ENCODE data around the gene ROPN1B. TPM values are rescaled to one million over a fixed set of nuclear protein-coding genes. Genes with fewer than 3 reads are reported as not detected.
"Not testable (repeated sequence)": the region's sequence is repeated elsewhere in the genome, so short reads cannot be mapped to it uniquely, and the experiment has no call there.

ROPN1B gene
- total RNA-seq, 1 donor from 2014 or later, result not detected

GRCh38 chr3:125960456-125961288 is 8.3 kb upstream of the ROPN1B start:
- TF ChIP-seq CTCF (IDR thresholded peaks at IDR 0.05; ENCODE audit: unreplicated experiment), result no peak
- peaks cover 9% of the 10 kb centered on the region for H3K27me3 Mint-ChIP-seq (ENCODE audit: unreplicated experiment)
- H3K4me1 Mint-ChIP-seq (ENCODE audit: unreplicated experiment), result no peaks in the 10 kb centered on the region
- no peaks in the 10 kb centered on the region for H3K9me3 Mint-ChIP-seq (ENCODE audit: unreplicated experiment)
- H3K36me3 Mint-ChIP-seq (ENCODE audit: low read depth, unreplicated experiment), result no peaks in the 10 kb centered on the region
- no peak overlapping the region for H3K4me3 Mint-ChIP-seq (ENCODE audit: unreplicated experiment)
- no peak overlapping the region for H3K27ac Mint-ChIP-seq (ENCODE audit: unreplicated experiment)
- DNase-seq (ENCODE audit: low spot score), result no peak

GRCh38 chr3:125961289-125961589 is 7.7 kb upstream of the ROPN1B start:
- Mint-ChIP-seq H3K27ac (ENCODE audit: unreplicated experiment) (no peak overlapping the region), H3K9me3 (ENCODE audit: unreplicated experiment) (no peaks in the 10 kb centered on the region), H3K4me1 (ENCODE audit: unreplicated experiment) (no peaks in the 10 kb centered on the region), H3K36me3 (ENCODE audit: low read depth, unreplicated experiment) (no peaks in the 10 kb centered on the region), H3K4me3 (ENCODE audit: unreplicated experiment) (no peak overlapping the region), H3K27me3 (ENCODE audit: unreplicated experiment) (peaks cover 9% of the 10 kb centered on the region)
- TF ChIP-seq CTCF (IDR thresholded peaks at IDR 0.05; ENCODE audit: unreplicated experiment), result no peak
- no peak for DNase-seq (ENCODE audit: low spot score)

- H3K36me3 Mint-ChIP-seq (ENCODE audit: low read depth, unreplicated experiment); H3K27me3 Mint-ChIP-seq (ENCODE audit: unreplicated experiment); H3K4me3 Mint-ChIP-seq (ENCODE audit: unreplicated experiment); H3K4me1 Mint-ChIP-seq (ENCODE audit: unreplicated experiment); DNase-seq (ENCODE audit: low spot score); H3K9me3 Mint-ChIP-seq (ENCODE audit: unreplicated experiment); H3K27ac Mint-ChIP-seq (ENCODE audit: unreplicated experiment): not testable (repeated sequence)
Measured at GRCh38 chr3:125963834-125964233, 5.1 kb upstream of the ROPN1B start.

GRCh38 chr3:125965505-125965904 is 3.5 kb upstream of the ROPN1B start:
- Mint-ChIP-seq H3K9me3 (ENCODE audit: unreplicated experiment) (no peaks in the 10 kb centered on the region), H3K4me3 (ENCODE audit: unreplicated experiment) (no peak overlapping the region), H3K36me3 (ENCODE audit: low read depth, unreplicated experiment) (no peaks in the 10 kb centered on the region), H3K4me1 (ENCODE audit: unreplicated experiment) (no peaks in the 10 kb centered on the region), H3K27me3 (ENCODE audit: unreplicated experiment) (peaks cover 1% of the 10 kb centered on the region), H3K27ac (ENCODE audit: unreplicated experiment) (no peak overlapping the region)
- no peak for TF ChIP-seq CTCF (IDR thresholded peaks at IDR 0.05; ENCODE audit: unreplicated experiment)
- DNase-seq (ENCODE audit: low spot score), result no peak

- H3K27ac Mint-ChIP-seq (ENCODE audit: unreplicated experiment), result no peak overlapping the region
- H3K4me3 Mint-ChIP-seq (ENCODE audit: unreplicated experiment), result no peak overlapping the region
- H3K27me3 Mint-ChIP-seq (ENCODE audit: unreplicated experiment), result peaks cover 1% of the 10 kb centered on the region
- no peaks in the 10 kb centered on the region for H3K4me1 Mint-ChIP-seq (ENCODE audit: unreplicated experiment)
- H3K36me3 Mint-ChIP-seq (ENCODE audit: low read depth, unreplicated experiment), result no peaks in the 10 kb centered on the region
- no peak for TF ChIP-seq CTCF (IDR thresholded peaks at IDR 0.05; ENCODE audit: unreplicated experiment)
- H3K9me3 Mint-ChIP-seq (ENCODE audit: unreplicated experiment), result no peaks in the 10 kb centered on the region
- no peak for DNase-seq (ENCODE audit: low spot score)
Measured at GRCh38 chr3:125967156-125967555, 1.8 kb upstream of the ROPN1B start.

- not testable (repeated sequence) for H3K27me3 Mint-ChIP-seq (ENCODE audit: unreplicated experiment); DNase-seq (ENCODE audit: low spot score); H3K9me3 Mint-ChIP-seq (ENCODE audit: unreplicated experiment); H3K36me3 Mint-ChIP-seq (ENCODE audit: low read depth, unreplicated experiment); H3K27ac Mint-ChIP-seq (ENCODE audit: unreplicated experiment); H3K4me3 Mint-ChIP-seq (ENCODE audit: unreplicated experiment); H3K4me1 Mint-ChIP-seq (ENCODE audit: unreplicated experiment)
Measured at GRCh38 chr3:125968121-125968520, 857 bp upstream of the ROPN1B start.

Measured in endothelial cell (in vitro differentiated cells).